Measurements from ENCODE around the gene DNAJC6. TPM values are rescaled to one million over a fixed set of nuclear protein-coding genes. Genes with fewer than 3 reads are reported as not detected.

DNAJC6 gene
- polyA plus RNA-seq, 1 donor (not counting 4 experiments of a cell fraction or from before 2014, with no cell fraction given): 7.7 TPM

- TF ChIP-seq, protein P1, sequence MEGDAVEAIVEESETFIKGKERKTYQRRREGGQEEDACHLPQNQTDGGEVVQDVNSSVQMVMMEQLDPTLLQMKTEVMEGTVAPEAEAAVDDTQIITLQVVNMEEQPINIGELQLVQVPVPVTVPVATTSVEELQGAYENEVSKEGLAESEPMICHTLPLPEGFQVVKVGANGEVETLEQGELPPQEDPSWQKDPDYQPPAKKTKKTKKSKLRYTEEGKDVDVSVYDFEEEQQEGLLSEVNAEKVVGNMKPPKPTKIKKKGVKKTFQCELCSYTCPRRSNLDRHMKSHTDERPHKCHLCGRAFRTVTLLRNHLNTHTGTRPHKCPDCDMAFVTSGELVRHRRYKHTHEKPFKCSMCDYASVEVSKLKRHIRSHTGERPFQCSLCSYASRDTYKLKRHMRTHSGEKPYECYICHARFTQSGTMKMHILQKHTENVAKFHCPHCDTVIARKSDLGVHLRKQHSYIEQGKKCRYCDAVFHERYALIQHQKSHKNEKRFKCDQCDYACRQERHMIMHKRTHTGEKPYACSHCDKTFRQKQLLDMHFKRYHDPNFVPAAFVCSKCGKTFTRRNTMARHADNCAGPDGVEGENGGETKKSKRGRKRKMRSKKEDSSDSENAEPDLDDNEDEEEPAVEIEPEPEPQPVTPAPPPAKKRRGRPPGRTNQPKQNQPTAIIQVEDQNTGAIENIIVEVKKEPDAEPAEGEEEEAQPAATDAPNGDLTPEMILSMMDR (optimal IDR thresholded peaks at IDR 0.05 in 1 of 3, IDR thresholded peaks at IDR 0.05 in 1 of 3, conservative IDR thresholded peaks at IDR 0.05 in 1 of 3; ENCODE audit: extremely low read depth in 1 of 3, insufficient read depth in 2 of 3, low read length in 3 of 3): peak; percentile 22 to 68 (median 37)
- no peak for TF ChIP-seq EZH2 (IDR thresholded peaks at IDR 0.05; ENCODE audit: low read length)
- no peaks in the 10 kb centered on the region for H3K27me3 ChIP-seq (ENCODE audit: control insufficient read depth, extremely low read depth, insufficient read depth, low read length)
- FAIRE-seq (no peak), DNase-seq (ENCODE audit: low read depth, low spot score) (no peak)
- H3K9me3 ChIP-seq (ENCODE audit: control insufficient read depth, low read depth, low read length): no peaks in the 10 kb centered on the region
- peaks cover 15% of the 10 kb centered on the region for H3K4me1 ChIP-seq (ENCODE audit: control insufficient read depth, extremely low read depth, insufficient read depth, low read length)
- H3K9ac ChIP-seq (ENCODE audit: control insufficient read depth, extremely low read depth, insufficient read depth, low read length): peak overlapping the region; percentile 67
- no peaks in the 10 kb centered on the region for H4K20me1 ChIP-seq (ENCODE audit: control insufficient read depth, extremely low read depth, insufficient read depth, low read length)
- no peaks in the 10 kb centered on the region for H3K36me3 ChIP-seq (ENCODE audit: control insufficient read depth in 2 of 2, extremely low read depth in 1 of 2, insufficient read depth in 2 of 2, low read length in 2 of 2)
- H3K79me2 ChIP-seq (ENCODE audit: control insufficient read depth, insufficient read depth, low read length): no peaks in the 10 kb centered on the region
- peak overlapping the region; percentile 41 to 67 (median 65) for H3K4me3 ChIP-seq (ENCODE audit: control insufficient read depth in 2 of 3, extremely low read depth in 1 of 3, insufficient read depth in 2 of 3, low read depth in 1 of 3, low read length in 3 of 3)
- dilution Hi-C loops (cut with MboI; ENCODE audit: extremely low pct_ligation_motif_present, low sequenced_read_pairs): no loop called here
- H3K9me1 ChIP-seq (ENCODE audit: control insufficient read depth, extremely low read depth, insufficient read depth, low read length): no peaks in the 10 kb centered on the region
- peak overlapping the region; percentile 80 for H3K4me2 ChIP-seq (ENCODE audit: control insufficient read depth, extremely low read depth, insufficient read depth, low read depth, low read length)
- H3K27ac ChIP-seq (ENCODE audit: control insufficient read depth, insufficient read depth, low read length): peak overlapping the region; percentile 27
- H2AFZ ChIP-seq (ENCODE audit: control insufficient read depth, low read length): peak overlapping the region; percentile 87
Measured at GRCh38 chr1:65265651-65266351, 43.5 kb upstream of the DNAJC6 start.

- FAIRE-seq: no peak
- Histone ChIP-seq H3K9me1 (ENCODE audit: control insufficient read depth, extremely low read depth, insufficient read depth, low read length) (no peaks in the 10 kb centered on the region), H3K27me3 (ENCODE audit: control insufficient read depth, extremely low read depth, insufficient read depth, low read length) (no peaks in the 10 kb centered on the region), H3K4me1 (ENCODE audit: control insufficient read depth, extremely low read depth, insufficient read depth, low read length) (peaks cover 14% of the 10 kb centered on the region), H3K4me3 (ENCODE audit: control insufficient read depth in 2 of 3, extremely low read depth in 1 of 3, insufficient read depth in 2 of 3, low read depth in 1 of 3, low read length in 3 of 3) (no peak overlapping the region), H3K9me3 (ENCODE audit: control insufficient read depth, low read depth, low read length) (no peaks in the 10 kb centered on the region), H3K79me2 (ENCODE audit: control insufficient read depth, insufficient read depth, low read length) (no peaks in the 10 kb centered on the region), H3K36me3 (ENCODE audit: control insufficient read depth in 2 of 2, extremely low read depth in 1 of 2, insufficient read depth in 2 of 2, low read length in 2 of 2) (no peaks in the 10 kb centered on the region), H3K4me2 (ENCODE audit: control insufficient read depth, extremely low read depth, insufficient read depth, low read depth, low read length) (peak overlapping the region; percentile 80), H2AFZ (ENCODE audit: control insufficient read depth, low read length) (peak overlapping the region; percentile 45), H3K27ac (ENCODE audit: control insufficient read depth, insufficient read depth, low read length) (no peak overlapping the region), H3K9ac (ENCODE audit: control insufficient read depth, extremely low read depth, insufficient read depth, low read length) (no peak overlapping the region), H4K20me1 (ENCODE audit: control insufficient read depth, extremely low read depth, insufficient read depth, low read length) (no peaks in the 10 kb centered on the region)
- DNase-seq (ENCODE audit: low read depth, low spot score): no peak
- dilution Hi-C loops (cut with MboI; ENCODE audit: extremely low pct_ligation_motif_present, low sequenced_read_pairs): no loop called here
- no peak for TF ChIP-seq EZH2 (IDR thresholded peaks at IDR 0.05; ENCODE audit: low read length)
- TF ChIP-seq, protein P1 (optimal IDR thresholded peaks at IDR 0.05 in 1 of 3, IDR thresholded peaks at IDR 0.05 in 1 of 3, conservative IDR thresholded peaks at IDR 0.05 in 1 of 3; ENCODE audit: extremely low read depth in 1 of 3, insufficient read depth in 2 of 3, low read length in 3 of 3): no peak
Measured at GRCh38 chr1:65266476-65266875, 42.9 kb upstream of the DNAJC6 start.

Measured in keratinocyte (primary cell).